ENCODE measurements around the gene EMC6. TPM values are rescaled to one million over a fixed set of nuclear protein-coding genes. Genes with fewer than 3 reads are reported as not detected.
"Not testable (repeated sequence)": the region's sequence is repeated elsewhere in the genome, so short reads cannot be mapped to it uniquely, and the experiment has no call there.

EMC6 gene
- total RNA-seq, 1 donor from 2014 or later, result 32.9 TPM

GRCh38 chr17:3695129-3695722 lies 26.6 kb downstream of the EMC6 start:
- Histone ChIP-seq H3K9me3 (no peaks in the 10 kb centered on the region), H3K27me3 (ENCODE audit: low read depth) (peaks cover 69% of the 10 kb centered on the region), H3K4me1 (peaks cover 17% of the 10 kb centered on the region), H3K36me3 (no peaks in the 10 kb centered on the region), H3K4me3 (peak overlapping the region; percentile 54), H3K27ac (no peak overlapping the region)
- intact Hi-C loops (cut with DNase I), result no loop called here
- peak in 1 of 2 donors; percentile 20 for ATAC-seq
- no peak for DNase-seq
- TF ChIP-seq CTCF (IDR thresholded peaks at IDR 0.05), result no peak

GRCh38 chr17:3695723-3696411 lies 27.3 kb downstream of the EMC6 start, which contains the start of gene P2RX5:
Gene P2RX5 (minus strand): TSS chr17:3696155. CDS start chr17:3696005, 150 bp downstream.
- DNase-seq (peak; percentile 64), ATAC-seq (peak; percentile 66 to 73)
- TF ChIP-seq CTCF (IDR thresholded peaks at IDR 0.05), result no peak
- no peak within 1 kb of the TSS for H3K27ac ChIP-seq
- H3K27me3 ChIP-seq (ENCODE audit: low read depth), result peaks cover 63% of the 10 kb centered on the region
- H3K4me1 ChIP-seq, result peaks cover 17% of the 10 kb centered on the region
- no peaks in the 10 kb centered on the region for H3K36me3 ChIP-seq
- intact Hi-C loops (cut with DNase I), result no loop called here
- H3K9me3 ChIP-seq, result no peaks in the 10 kb centered on the region
- H3K4me3 ChIP-seq, result peak within 1 kb of the TSS; percentile 54

- no peak for TF ChIP-seq CTCF (IDR thresholded peaks at IDR 0.05)
- no peak overlapping the region for H3K4me3 ChIP-seq
- H3K9me3 ChIP-seq, result no peaks in the 10 kb centered on the region
- ATAC-seq (no peak), DNase-seq (no peak)
- H3K4me1 ChIP-seq, result peaks cover 17% of the 10 kb centered on the region
- H3K36me3 ChIP-seq, result no peaks in the 10 kb centered on the region
- no peak overlapping the region for H3K27ac ChIP-seq
- H3K27me3 ChIP-seq (ENCODE audit: low read depth), result peaks cover 52% of the 10 kb centered on the region
- intact Hi-C loops (cut with DNase I), result no loop called here
These were observed 28.5 kb downstream of the EMC6 start for GRCh38 chr17:3697103-3697476.

- ATAC-seq (no peak), DNase-seq (no peak)
- intact Hi-C loops (cut with DNase I), result no loop called here
- TF ChIP-seq CTCF (IDR thresholded peaks at IDR 0.05), result no peak
- no peak overlapping the region for H3K27ac ChIP-seq
- peaks cover 46% of the 10 kb centered on the region for H3K27me3 ChIP-seq (ENCODE audit: low read depth)
- no peaks in the 10 kb centered on the region for H3K36me3 ChIP-seq
- no peak overlapping the region for H3K4me3 ChIP-seq
- no peaks in the 10 kb centered on the region for H3K9me3 ChIP-seq
- H3K4me1 ChIP-seq, result peaks cover 17% of the 10 kb centered on the region
These were observed 29.5 kb downstream of the EMC6 start for GRCh38 chr17:3698139-3698538.

- TF ChIP-seq CTCF (IDR thresholded peaks at IDR 0.05), result no peak
- peaks cover 28% of the 10 kb centered on the region for H3K27me3 ChIP-seq (ENCODE audit: low read depth)
- H3K36me3 ChIP-seq, result no peaks in the 10 kb centered on the region
- no peak overlapping the region for H3K27ac ChIP-seq
- peaks cover 17% of the 10 kb centered on the region for H3K4me1 ChIP-seq
- intact Hi-C loops (cut with DNase I), result no loop called here
- DNase-seq (no peak), ATAC-seq (no peak)
- no peaks in the 10 kb centered on the region for H3K9me3 ChIP-seq
- no peak overlapping the region for H3K4me3 ChIP-seq
These were observed 31.3 kb downstream of the EMC6 start for GRCh38 chr17:3699951-3700350.

GRCh38 chr17:3702041-3702539 lies 33.5 kb downstream of the EMC6 start:
- intact Hi-C loops (cut with DNase I); ATAC-seq; H3K27me3 ChIP-seq (ENCODE audit: low read depth): not testable (repeated sequence)

More at GRCh38 chr17:3702041-3702539, 33.5 kb downstream of the EMC6 start:
- DNase-seq, H3K27ac ChIP-seq, H3K9me3 ChIP-seq, H3K36me3 ChIP-seq, H3K4me3 ChIP-seq, H3K4me1 ChIP-seq: not testable (repeated sequence)

Data from lower lobe of right lung (tissue), 2 donors.